GM10266 (cell line): ENCODE measurements around the gene LYZL1.

Experiments
- DNase-seq: peaks from one replicate; pipeline ENCODE4 v3.0.0; 2012; ENCODE audit errors: extremely low spot score
- CTCF ChIP-seq: IDR thresholded peaks from 2 replicates; pipeline ENCODE4 v1.5.1; 2012; ENCODE audit warnings: mild to moderate bottlenecking, low read depth; ENCODE audit not compliant: control insufficient read depth, insufficient read depth; ENCODE audit errors: missing control alignments

Gene LYZL1

GRCh38 chr10:29263506-29263905, 25.4 kb upstream of the LYZL1 start:
- no peak for TF ChIP-seq CTCF
- DNase-seq, result no peak

DNA sequence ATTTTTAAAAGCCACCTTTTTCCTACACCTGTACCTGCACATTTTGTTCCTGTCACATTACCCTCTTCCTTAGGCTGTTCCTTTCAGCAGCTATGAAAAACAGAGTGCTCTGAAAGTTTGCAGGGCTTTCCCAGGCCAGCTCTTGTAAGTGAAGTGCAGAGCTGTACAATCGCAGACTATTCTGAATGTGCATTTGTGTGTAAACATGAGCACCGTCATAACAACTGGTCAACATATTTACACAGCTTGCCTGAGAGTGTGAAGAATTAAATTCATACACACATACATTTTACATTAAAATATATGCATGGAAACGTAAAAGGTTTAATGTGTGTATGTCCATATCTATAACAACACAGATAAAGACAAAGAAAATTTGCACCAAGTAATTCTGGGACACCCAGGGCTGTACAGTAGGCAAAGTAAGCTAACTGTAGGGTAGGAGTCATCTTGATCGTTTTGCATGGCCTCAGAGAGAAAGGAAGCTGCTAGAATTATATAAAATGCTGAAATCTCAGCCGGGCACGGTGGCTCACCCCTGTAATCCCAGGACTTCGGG, 23.6 kb upstream of the LYZL1 start:
- TF ChIP-seq CTCF, result no peak
- no peak for DNase-seq

DNA sequence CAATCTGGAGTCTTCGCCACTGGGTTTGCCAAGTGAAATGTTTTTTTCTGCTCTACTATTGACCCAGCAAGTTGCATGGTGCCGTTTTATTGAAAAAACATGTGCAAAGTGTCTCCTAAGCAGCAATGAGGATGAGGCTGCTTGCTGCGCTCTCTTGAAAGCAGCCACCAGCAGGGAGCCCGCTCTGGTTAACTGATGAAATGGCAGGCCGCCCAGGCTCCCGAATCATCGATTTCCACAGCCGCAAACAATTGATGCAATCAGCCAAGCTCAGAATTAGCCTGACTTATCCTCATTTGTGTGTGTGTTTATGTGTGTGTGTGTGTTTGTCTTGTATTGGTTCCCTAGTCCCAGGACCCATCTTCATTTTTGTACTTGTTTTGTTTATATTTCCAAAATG, 22.2 kb upstream of the LYZL1 start:
- TF ChIP-seq CTCF, result no peak

DNA sequence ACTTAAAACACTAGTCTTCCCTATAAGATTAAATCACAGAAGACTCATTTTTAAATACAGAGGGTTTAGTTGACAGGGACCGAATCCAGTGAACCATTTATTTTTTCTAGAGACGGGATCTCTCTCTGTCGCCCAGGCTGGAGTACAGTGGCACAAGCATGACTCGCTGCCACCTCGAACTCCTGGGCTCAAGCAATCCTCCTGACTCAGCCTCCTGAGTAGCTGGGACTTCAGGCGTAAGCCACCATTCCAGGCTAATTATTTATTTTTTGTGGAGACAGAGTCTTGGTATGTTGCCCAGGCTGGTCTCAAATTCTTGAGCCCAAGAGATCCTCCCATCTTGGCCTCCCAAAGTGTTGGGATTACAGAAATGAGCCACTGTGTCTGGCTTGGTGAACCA, 20.9 kb upstream of the LYZL1 start:
- DNase-seq, result no peak
- no peak for TF ChIP-seq CTCF

More for the DNA sequence above, 22.2 kb upstream of the LYZL1 start:
- DNase-seq, result no peak

- DNase-seq, result no peak
- TF ChIP-seq CTCF, result no peak
Observed at GRCh38 chr10:29269486-29269885, 19.4 kb upstream of the LYZL1 start.

DNA sequence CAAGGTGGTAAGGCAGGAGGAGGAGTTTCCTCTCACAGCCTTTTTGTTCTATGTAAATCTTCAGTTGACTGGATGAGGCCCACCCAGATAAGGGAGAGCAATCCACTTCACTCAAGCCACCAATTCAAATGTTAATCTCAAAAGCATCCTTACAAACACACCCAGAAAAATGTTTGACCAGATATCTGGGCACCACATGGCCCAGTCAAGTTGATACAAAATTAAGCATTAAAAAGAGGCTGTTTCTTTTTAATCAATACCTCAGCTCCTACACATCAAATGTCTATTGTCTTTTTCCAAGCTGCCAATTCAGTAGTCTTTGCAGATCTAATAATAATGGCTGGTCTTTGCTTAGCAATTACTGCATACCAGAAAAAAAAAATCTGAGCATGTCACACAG, 18.0 kb upstream of the LYZL1 start:
- DNase-seq, result no peak
- TF ChIP-seq CTCF, result no peak

GRCh38 chr10:29271877-29272276, 17.0 kb upstream of the LYZL1 start:
- no peak for TF ChIP-seq CTCF
- DNase-seq, result no peak
